ENCODE measurements around the gene TMEM30B. TPM values are rescaled to one million over a fixed set of nuclear protein-coding genes. Genes with fewer than 3 reads are reported as not detected.

Gene TMEM30B
- total RNA-seq, 1 donor from 2014 or later, result 21.5 TPM

- no peaks in the 10 kb centered on the region for H3K27me3 ChIP-seq
- DNase-seq (ENCODE audit: low spot score in 2 of 2), result no peak
- no peak overlapping the region for H3K27ac ChIP-seq
- intact Hi-C loops (cut with DNase I), result loop anchor here (10.0 kb wide), 1 partner anchor 228 kb away; no protein-coding TSS in a partner anchor
- no peak overlapping the region for H3K4me3 ChIP-seq
- no peaks in the 10 kb centered on the region for H3K9me3 ChIP-seq
- no peaks in the 10 kb centered on the region for H3K36me3 ChIP-seq
- H3K4me1 ChIP-seq, result no peaks in the 10 kb centered on the region
- TF ChIP-seq, protein P1, sequence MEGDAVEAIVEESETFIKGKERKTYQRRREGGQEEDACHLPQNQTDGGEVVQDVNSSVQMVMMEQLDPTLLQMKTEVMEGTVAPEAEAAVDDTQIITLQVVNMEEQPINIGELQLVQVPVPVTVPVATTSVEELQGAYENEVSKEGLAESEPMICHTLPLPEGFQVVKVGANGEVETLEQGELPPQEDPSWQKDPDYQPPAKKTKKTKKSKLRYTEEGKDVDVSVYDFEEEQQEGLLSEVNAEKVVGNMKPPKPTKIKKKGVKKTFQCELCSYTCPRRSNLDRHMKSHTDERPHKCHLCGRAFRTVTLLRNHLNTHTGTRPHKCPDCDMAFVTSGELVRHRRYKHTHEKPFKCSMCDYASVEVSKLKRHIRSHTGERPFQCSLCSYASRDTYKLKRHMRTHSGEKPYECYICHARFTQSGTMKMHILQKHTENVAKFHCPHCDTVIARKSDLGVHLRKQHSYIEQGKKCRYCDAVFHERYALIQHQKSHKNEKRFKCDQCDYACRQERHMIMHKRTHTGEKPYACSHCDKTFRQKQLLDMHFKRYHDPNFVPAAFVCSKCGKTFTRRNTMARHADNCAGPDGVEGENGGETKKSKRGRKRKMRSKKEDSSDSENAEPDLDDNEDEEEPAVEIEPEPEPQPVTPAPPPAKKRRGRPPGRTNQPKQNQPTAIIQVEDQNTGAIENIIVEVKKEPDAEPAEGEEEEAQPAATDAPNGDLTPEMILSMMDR (IDR thresholded peaks at IDR 0.05), result no peak
Observed at GRCh38 chr14:61253064-61253738, 27.9 kb downstream of the TMEM30B start.

GRCh38 chr14:61252369-61253063 is 28.6 kb downstream of the TMEM30B start:
- no peaks in the 10 kb centered on the region for H3K27me3 ChIP-seq
- no peak overlapping the region for H3K4me3 ChIP-seq
- intact Hi-C loops (cut with DNase I), result loop anchor here (1.0 to 10.0 kb wide), 3 partner anchors 228 to 627 kb away; partner anchors contain the start of genes SLC38A6 and TRMT5
- no peak overlapping the region for H3K27ac ChIP-seq
- peak; percentile 50 to 86 for DNase-seq (ENCODE audit: low spot score in 2 of 2)
- TF ChIP-seq, protein P1 (IDR thresholded peaks at IDR 0.05), result peak; percentile 72 to 82 (median 77)
- no peaks in the 10 kb centered on the region for H3K4me1 ChIP-seq
- no peaks in the 10 kb centered on the region for H3K9me3 ChIP-seq
- no peaks in the 10 kb centered on the region for H3K36me3 ChIP-seq

DNA sequence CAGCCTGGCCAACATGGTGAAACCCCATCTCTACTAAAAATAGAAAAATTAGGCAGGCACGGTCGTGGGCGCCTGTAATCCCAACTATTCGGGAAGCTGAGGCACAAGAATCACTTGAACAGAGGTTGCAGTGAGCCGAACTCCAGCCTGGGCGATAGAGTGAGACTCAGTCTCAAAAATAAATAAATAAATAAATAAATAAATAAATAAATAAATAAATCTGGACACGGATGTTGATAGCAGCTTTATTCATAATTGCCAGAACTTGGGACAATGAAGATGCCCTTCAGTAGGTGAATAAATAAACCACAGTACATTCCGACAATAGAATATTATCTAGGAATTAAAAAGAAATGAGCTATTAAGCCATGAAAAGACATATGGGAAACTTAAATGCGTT is 31.1 kb downstream of the TMEM30B start:
- no peaks in the 10 kb centered on the region for H3K36me3 ChIP-seq
- no peak for DNase-seq (ENCODE audit: low spot score in 2 of 2)
- TF ChIP-seq, protein P1 (IDR thresholded peaks at IDR 0.05), result no peak
- H3K4me1 ChIP-seq, result no peaks in the 10 kb centered on the region
- H3K4me3 ChIP-seq, result no peak overlapping the region
- intact Hi-C loops (cut with DNase I), result loop anchor here (10.0 kb wide), 1 partner anchor 225 kb away; no protein-coding TSS in a partner anchor
- H3K9me3 ChIP-seq, result no peaks in the 10 kb centered on the region
- H3K27me3 ChIP-seq, result no peaks in the 10 kb centered on the region
- no peak overlapping the region for H3K27ac ChIP-seq

DNA sequence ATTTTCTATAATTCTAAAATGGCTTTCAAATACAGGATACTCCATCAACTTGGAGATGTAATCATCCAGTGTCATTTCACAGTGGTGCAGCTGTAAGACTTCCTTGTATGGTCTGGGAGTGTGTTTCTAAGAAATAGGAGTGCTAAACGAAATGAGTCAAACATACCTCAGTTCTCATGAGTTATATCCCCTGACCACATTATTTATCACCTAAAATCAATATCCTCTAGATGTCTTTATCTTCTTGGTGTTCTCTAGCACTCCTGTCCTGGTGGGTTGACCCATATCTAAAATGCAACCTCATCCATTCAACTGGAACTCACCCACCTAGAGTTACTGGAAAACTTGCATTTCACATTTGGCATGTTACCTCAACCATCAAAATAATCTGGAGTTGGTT is 33.2 kb downstream of the TMEM30B start:
- no peaks in the 10 kb centered on the region for H3K27me3 ChIP-seq
- DNase-seq (ENCODE audit: low spot score in 2 of 2), result no peak
- no peak overlapping the region for H3K4me3 ChIP-seq
- H3K36me3 ChIP-seq, result no peaks in the 10 kb centered on the region
- TF ChIP-seq, protein P1 (IDR thresholded peaks at IDR 0.05), result no peak
- no peaks in the 10 kb centered on the region for H3K9me3 ChIP-seq
- intact Hi-C loops (cut with DNase I), result no loop called here
- no peak overlapping the region for H3K27ac ChIP-seq
- no peaks in the 10 kb centered on the region for H3K4me1 ChIP-seq

- intact Hi-C loops (cut with DNase I), result no loop called here
- H3K9me3 ChIP-seq, result no peaks in the 10 kb centered on the region
- H3K27ac ChIP-seq, result no peak overlapping the region
- no peaks in the 10 kb centered on the region for H3K27me3 ChIP-seq
- H3K36me3 ChIP-seq, result no peaks in the 10 kb centered on the region
- DNase-seq (ENCODE audit: low spot score in 2 of 2), result no peak
- TF ChIP-seq, protein P1 (IDR thresholded peaks at IDR 0.05), result no peak
- no peak overlapping the region for H3K4me3 ChIP-seq
- no peaks in the 10 kb centered on the region for H3K4me1 ChIP-seq
Observed at GRCh38 chr14:61246721-61247120, 34.4 kb downstream of the TMEM30B start.

Measured in ascending aorta (tissue), 2 donors.